ENCODE results near the gene KLK14.

DNA sequence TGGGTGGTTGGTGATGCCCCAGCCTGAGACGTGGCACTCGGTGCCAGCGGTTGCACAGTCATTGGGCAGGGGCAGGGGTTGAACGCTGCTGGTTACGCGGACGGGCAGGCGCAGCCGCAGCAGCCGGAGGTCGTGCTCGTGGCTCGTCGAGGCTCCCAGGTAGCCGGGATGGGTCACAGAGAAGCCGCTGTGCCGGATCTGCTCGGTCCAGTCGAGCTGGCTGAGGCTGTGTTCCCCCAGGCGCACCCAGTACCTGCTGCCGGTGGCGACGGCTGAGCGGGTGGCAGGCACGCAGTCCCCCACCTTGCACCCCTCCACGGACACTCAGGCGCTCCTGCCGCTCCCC lies 50.8 kb downstream of the KLK14 start:
- TF ChIP-seq, protein P1, sequence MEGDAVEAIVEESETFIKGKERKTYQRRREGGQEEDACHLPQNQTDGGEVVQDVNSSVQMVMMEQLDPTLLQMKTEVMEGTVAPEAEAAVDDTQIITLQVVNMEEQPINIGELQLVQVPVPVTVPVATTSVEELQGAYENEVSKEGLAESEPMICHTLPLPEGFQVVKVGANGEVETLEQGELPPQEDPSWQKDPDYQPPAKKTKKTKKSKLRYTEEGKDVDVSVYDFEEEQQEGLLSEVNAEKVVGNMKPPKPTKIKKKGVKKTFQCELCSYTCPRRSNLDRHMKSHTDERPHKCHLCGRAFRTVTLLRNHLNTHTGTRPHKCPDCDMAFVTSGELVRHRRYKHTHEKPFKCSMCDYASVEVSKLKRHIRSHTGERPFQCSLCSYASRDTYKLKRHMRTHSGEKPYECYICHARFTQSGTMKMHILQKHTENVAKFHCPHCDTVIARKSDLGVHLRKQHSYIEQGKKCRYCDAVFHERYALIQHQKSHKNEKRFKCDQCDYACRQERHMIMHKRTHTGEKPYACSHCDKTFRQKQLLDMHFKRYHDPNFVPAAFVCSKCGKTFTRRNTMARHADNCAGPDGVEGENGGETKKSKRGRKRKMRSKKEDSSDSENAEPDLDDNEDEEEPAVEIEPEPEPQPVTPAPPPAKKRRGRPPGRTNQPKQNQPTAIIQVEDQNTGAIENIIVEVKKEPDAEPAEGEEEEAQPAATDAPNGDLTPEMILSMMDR (conservative IDR thresholded peaks at IDR 0.05; ENCODE audit: low read length), result no peak
- TF ChIP-seq EZH2phosphoT487 (IDR thresholded peaks at IDR 0.05; ENCODE audit: borderline replicate concordance, low read depth, low read length), result no peak

Measured in OCI-LY7 (cell line).